ENCODE data around the gene BCKDHA.

GRCh38 chr19:41447732-41448332, 50.2 kb downstream of the BCKDHA start:
- TF ChIP-seq, protein P1, sequence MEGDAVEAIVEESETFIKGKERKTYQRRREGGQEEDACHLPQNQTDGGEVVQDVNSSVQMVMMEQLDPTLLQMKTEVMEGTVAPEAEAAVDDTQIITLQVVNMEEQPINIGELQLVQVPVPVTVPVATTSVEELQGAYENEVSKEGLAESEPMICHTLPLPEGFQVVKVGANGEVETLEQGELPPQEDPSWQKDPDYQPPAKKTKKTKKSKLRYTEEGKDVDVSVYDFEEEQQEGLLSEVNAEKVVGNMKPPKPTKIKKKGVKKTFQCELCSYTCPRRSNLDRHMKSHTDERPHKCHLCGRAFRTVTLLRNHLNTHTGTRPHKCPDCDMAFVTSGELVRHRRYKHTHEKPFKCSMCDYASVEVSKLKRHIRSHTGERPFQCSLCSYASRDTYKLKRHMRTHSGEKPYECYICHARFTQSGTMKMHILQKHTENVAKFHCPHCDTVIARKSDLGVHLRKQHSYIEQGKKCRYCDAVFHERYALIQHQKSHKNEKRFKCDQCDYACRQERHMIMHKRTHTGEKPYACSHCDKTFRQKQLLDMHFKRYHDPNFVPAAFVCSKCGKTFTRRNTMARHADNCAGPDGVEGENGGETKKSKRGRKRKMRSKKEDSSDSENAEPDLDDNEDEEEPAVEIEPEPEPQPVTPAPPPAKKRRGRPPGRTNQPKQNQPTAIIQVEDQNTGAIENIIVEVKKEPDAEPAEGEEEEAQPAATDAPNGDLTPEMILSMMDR (IDR thresholded peaks at IDR 0.05; ENCODE audit: low read length): no peak
- no peak for TF ChIP-seq EZH2 (IDR thresholded peaks at IDR 0.05; ENCODE audit: borderline replicate concordance, low read length)
